Prostate gland (tissue), 2 donors: ENCODE data around the gene TAF11.

Experiments used
- POLR2A ChIP-seq: fragments of 450-650 bp; IDR thresholded peaks from one replicate; pipeline ENCODE4 v1.6.1; 2016; ENCODE audit warnings: antibody characterized with exemption, mild to moderate bottlenecking
- TF ChIP-seq, protein P1 (sequence below), 4 experiments: fragments of 200-600 bp in 2 of 4; fragments of 450-650 bp in 2 of 4; sonication (generic) in 2 of 4; IDR thresholded peaks; 1 replicate in 3 of 4; 2 replicates in 1 of 4; pipeline ENCODE4 v1.5.1; 2016 to 2019; ENCODE audit warnings: antibody characterized with exemption in 4 of 4, mild to moderate bottlenecking in 2 of 4, moderate library complexity in 2 of 4

GRCh38 chr6:34834789-34835518, 52.9 kb downstream of the TAF11 start:
- TF ChIP-seq POLR2A = no peak
- TF ChIP-seq, protein P1, sequence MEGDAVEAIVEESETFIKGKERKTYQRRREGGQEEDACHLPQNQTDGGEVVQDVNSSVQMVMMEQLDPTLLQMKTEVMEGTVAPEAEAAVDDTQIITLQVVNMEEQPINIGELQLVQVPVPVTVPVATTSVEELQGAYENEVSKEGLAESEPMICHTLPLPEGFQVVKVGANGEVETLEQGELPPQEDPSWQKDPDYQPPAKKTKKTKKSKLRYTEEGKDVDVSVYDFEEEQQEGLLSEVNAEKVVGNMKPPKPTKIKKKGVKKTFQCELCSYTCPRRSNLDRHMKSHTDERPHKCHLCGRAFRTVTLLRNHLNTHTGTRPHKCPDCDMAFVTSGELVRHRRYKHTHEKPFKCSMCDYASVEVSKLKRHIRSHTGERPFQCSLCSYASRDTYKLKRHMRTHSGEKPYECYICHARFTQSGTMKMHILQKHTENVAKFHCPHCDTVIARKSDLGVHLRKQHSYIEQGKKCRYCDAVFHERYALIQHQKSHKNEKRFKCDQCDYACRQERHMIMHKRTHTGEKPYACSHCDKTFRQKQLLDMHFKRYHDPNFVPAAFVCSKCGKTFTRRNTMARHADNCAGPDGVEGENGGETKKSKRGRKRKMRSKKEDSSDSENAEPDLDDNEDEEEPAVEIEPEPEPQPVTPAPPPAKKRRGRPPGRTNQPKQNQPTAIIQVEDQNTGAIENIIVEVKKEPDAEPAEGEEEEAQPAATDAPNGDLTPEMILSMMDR (IDR thresholded peaks at IDR 0.05) = no peak
